ENCODE data around the gene RNF213.
"Not testable (repeated sequence)": the region's sequence is repeated elsewhere in the genome, so short reads cannot be mapped to it uniquely, and the experiment has no call there.

RNF213 gene

GRCh38 chr17:80270836-80271235 is 10.2 kb downstream of the RNF213 start:
- DNase-seq (ENCODE audit: low read depth) = no peak

- no peak for DNase-seq (ENCODE audit: low read depth)
Measured at GRCh38 chr17:80272366-80272765, 11.7 kb downstream of the RNF213 start.

- DNase-seq (ENCODE audit: low read depth) = no peak
Measured at GRCh38 chr17:80274331-80274730, 13.7 kb downstream of the RNF213 start.

GRCh38 chr17:80274871-80275449 is 14.3 kb downstream of the RNF213 start:
- DNase-seq (ENCODE audit: low read depth) = no peak

- DNase-seq (ENCODE audit: low read depth) = not testable (repeated sequence)
Measured at GRCh38 chr17:80275857-80276256, 15.2 kb downstream of the RNF213 start.

GRCh38 chr17:80277751-80278671 is 17.4 kb downstream of the RNF213 start:
- no peak for DNase-seq (ENCODE audit: low read depth)

GRCh38 chr17:80279895-80280294 is 19.2 kb downstream of the RNF213 start:
- DNase-seq (ENCODE audit: low read depth) = no peak

- DNase-seq (ENCODE audit: low read depth) = no peak
Measured at GRCh38 chr17:80281516-80281915, 20.9 kb downstream of the RNF213 start.

- DNase-seq (ENCODE audit: low read depth) = no peak
Measured at GRCh38 chr17:80283116-80283852, 22.6 kb downstream of the RNF213 start.

- DNase-seq (ENCODE audit: low read depth) = no peak
Measured at GRCh38 chr17:80284631-80285030, 24.0 kb downstream of the RNF213 start.

GRCh38 chr17:80285237-80285920 is 24.7 kb downstream of the RNF213 start:
- no peak for DNase-seq (ENCODE audit: low read depth)

GRCh38 chr17:80286638-80286960 is 25.9 kb downstream of the RNF213 start:
- no peak for DNase-seq (ENCODE audit: low read depth)

- DNase-seq (ENCODE audit: low read depth) = no peak
Measured at GRCh38 chr17:80287038-80287437, 26.4 kb downstream of the RNF213 start.

GRCh38 chr17:80287806-80288567 is 27.3 kb downstream of the RNF213 start:
- no peak for DNase-seq (ENCODE audit: low read depth)

GRCh38 chr17:80289616-80290015 is 29.0 kb downstream of the RNF213 start:
- no peak for DNase-seq (ENCODE audit: low read depth)

- DNase-seq (ENCODE audit: low read depth) = no peak
Measured at GRCh38 chr17:80290156-80290555, 29.5 kb downstream of the RNF213 start.

- no peak for DNase-seq (ENCODE audit: low read depth)
Measured at GRCh38 chr17:80291260-80291659, 30.6 kb downstream of the RNF213 start.

- no peak for DNase-seq (ENCODE audit: low read depth)
Measured at GRCh38 chr17:80291691-80292487, 31.2 kb downstream of the RNF213 start.

- DNase-seq (ENCODE audit: low read depth) = no peak
Measured at GRCh38 chr17:80292521-80292971, 31.9 kb downstream of the RNF213 start.

- no peak for DNase-seq (ENCODE audit: low read depth)
Measured at GRCh38 chr17:80294210-80294609, 33.6 kb downstream of the RNF213 start.

GRCh38 chr17:80294653-80295052 is 34.0 kb downstream of the RNF213 start:
- no peak for DNase-seq (ENCODE audit: low read depth)
